Activated naive CD4-positive, alpha-beta T cell treated with Interleukin-2 at 50 U/mL for 16 hours (primary cell): ENCODE results near the gene ALG2.
"Not testable (repeated sequence)": the region's sequence is repeated elsewhere in the genome, so short reads cannot be mapped to it uniquely, and the experiment has no call there.

Experiments used
- DNase-seq: peaks from one replicate; pipeline ENCODE4 v3.0.0-alpha.2; 2020

Gene ALG2

GRCh38 chr9:99237356-99237755, 15.6 kb upstream of the ALG2 start:
- DNase-seq, result no peak

- DNase-seq, result no peak
These were observed 14.3 kb upstream of the ALG2 start for GRCh38 chr9:99235926-99236634.

DNA sequence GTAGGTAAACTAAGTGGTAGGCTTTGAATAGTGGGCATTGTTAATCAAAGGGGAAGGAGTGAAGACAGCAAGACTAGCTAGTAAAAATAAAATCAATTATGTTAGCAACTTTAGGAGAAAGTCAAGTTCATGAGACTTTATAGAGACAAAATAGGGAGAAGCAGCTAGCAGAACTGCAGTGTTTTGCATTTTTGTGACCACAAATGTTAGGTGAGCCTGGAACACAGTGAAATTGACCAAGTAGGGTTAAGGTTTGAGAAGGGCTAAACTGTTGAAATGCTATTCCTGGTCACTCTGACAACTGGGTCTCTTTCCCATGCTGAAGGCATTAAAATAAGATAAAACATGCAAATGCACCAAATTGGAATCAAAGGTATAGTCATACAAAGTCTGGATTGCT, 13.3 kb upstream of the ALG2 start:
- no peak for DNase-seq

- no peak for DNase-seq
These were observed 12.9 kb upstream of the ALG2 start for GRCh38 chr9:99234618-99235017.

DNA sequence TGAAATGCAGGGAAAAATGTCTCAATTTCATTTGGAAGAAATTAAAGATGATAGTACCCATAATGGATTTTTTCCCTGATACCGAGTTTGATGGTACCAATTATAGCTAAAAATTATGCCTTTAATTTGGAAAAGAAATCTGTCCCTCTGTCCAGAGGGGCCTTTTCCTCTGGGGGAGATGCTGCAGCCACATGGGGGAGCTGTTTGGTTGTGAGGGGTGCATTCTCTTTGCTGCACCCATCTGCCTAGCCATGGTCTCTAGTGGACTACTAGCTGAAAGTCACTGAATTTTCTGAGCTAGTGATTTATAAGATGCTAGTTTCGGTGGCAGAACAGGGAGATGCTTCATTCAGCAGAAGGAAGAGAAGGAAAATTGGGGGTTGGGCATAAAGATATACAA, 10.0 kb upstream of the ALG2 start:
- DNase-seq, result peak; percentile 34

DNA sequence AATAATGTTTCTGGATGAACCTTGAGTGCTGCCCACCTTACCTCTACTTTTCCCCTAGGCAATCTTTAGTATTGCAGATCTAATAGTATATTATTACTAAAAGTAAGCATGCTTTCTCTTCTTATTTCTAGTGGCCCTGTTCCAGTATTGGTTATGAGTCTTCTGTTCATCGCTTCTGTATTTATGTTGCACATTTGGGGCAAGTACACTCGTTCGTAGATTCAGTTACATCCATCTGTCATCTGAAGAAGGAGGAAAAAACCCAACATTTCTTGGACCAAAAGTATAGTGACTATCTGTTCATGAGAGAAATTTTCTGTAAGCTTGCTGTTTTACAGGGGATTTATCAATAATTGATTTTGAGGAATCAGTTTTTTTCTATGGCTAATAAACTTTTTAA, 8.5 kb upstream of the ALG2 start:
- no peak for DNase-seq

DNA sequence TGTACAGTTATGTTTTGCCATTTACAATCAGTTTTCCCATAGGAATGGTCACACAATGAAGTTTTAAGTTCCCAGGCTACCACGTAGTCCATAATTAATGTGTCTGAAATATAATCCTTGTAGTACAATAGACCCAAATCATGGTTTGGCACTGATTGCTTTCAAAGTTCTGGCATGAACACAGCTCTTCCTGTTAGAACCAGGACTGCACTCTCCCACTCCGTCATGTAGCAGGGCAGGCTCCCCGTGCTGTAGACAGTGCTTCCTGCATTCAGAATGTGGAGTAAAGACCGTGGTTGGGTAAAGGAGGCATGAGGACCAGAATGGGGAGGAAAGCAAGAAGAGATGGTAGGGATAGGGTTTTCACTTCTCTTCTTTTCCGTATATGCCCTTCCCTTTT, 4.3 kb upstream of the ALG2 start:
- no peak for DNase-seq

- DNase-seq, result no peak
These were observed 2.7 kb upstream of the ALG2 start for GRCh38 chr9:99224445-99224844.

- DNase-seq, result no peak
These were observed 901 bp upstream of the ALG2 start for GRCh38 chr9:99222416-99223270.

DNA sequence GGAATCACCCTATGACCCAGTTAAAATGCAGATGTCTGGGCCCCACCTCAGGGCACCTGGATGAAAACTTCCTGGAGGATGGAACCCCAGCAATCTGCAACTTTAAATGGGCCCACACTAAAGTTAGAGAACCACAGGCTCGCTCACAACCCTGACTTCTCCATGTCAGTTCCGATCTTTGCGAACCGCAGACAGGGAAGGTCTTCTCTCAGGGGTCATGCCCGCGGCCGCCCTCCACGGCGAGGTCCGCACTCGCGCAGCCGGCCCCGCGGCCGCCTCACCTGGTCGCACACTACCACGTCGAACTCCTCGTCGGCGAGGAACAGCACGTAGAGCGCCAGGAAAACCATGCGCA, 499 bp downstream of the ALG2 start:
- DNase-seq, result no peak

DNA sequence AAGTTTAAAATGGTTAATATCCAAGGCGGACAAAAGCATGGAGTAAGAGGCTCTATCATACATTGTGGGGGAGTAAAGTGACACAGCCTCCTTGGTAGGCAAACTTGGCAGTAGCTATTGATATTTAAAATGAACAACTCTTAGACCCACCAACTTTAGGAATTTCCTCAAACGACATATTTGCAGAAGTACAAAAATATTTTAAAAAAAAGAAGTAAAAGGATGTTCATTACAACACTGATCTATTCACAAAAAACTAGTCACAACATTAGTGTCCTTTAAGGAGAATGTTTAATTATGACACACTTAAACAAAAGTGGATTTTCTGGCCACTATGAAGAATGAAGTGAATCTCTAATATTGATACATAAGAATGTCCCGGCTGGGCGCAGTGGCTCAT, 1.7 kb downstream of the ALG2 start:
- DNase-seq, result no peak

DNA sequence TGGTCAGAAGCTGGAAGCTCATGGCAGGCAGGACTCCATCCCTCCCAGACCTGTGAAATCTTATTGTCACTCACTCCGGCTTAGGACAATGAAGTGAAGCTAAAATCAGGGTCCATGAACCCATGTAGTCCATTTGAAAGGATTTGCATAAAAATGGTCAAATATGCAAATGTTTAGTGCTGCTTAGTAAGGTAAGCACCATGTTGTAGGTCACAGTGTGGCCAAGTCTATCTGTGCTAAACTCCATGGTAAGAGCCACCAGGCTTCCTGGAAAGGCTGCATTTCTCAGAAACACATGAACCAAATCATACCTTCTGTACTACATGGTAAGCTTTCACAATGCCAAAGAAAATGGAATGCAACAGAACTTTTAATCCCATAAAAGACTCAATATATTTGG, 5.7 kb downstream of the ALG2 start:
- no peak for DNase-seq

DNA sequence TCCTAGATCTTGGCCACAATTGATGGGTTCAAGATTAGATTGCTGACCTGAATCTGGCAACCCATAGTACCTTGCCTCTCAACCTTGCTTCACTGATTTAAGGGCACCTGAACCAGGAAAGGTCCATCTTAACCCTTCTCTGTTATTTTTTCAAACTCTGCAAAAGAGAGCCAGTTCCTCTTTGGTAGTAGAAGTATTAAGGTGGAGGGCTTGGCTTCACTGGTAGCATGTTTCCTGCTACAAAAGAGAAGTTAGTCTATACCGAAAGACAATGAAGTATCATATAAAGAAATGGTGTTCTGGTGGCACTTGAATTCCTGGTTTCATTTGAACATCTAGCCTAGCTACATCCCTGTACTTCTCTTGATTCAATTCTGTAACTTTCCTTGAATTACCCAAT, 8.5 kb downstream of the ALG2 start:
- DNase-seq, result no peak

DNA sequence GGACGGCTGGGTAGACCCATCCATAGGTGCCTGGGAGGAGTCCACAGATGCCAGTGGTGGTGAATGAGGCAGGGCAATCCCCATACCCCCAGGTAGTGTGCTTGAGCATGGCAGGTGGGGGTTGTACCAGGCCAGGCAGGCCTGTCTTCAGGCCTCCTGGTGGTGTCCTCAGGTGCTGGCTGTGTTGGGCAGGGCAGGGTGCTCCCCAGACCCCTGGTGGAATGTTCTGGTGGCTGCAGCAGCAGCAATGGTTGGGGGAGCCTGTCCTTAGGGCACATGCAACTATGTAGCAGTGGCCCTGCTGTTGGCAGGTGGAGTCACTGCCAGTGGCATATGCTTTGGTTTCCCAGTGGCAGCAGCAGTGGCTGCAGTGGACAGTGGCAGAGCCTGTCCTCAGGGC, 10.0 kb downstream of the ALG2 start:
- no peak for DNase-seq

- no peak for DNase-seq
These were observed 11.2 kb downstream of the ALG2 start for GRCh38 chr9:99210572-99210971.

DNA sequence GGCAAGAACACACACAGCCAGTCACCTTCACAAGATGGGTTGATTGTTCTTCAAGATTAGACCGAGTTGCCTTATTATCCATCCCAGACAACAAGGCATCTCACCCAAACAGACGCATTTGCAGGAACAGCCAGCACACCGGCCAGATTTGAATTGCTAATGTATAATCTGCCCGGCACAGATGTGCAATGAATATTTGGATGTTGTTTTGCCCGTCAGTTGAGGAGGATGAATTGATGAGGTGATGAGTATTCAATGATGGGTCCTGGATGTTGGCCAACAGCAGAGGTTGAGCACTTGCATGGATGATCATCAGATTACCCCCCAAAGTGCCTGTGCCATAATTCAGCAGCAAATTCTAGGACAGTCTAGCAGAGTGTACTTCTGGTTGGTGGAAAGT, 20.1 kb downstream of the ALG2 start:
- DNase-seq, result no peak

DNA sequence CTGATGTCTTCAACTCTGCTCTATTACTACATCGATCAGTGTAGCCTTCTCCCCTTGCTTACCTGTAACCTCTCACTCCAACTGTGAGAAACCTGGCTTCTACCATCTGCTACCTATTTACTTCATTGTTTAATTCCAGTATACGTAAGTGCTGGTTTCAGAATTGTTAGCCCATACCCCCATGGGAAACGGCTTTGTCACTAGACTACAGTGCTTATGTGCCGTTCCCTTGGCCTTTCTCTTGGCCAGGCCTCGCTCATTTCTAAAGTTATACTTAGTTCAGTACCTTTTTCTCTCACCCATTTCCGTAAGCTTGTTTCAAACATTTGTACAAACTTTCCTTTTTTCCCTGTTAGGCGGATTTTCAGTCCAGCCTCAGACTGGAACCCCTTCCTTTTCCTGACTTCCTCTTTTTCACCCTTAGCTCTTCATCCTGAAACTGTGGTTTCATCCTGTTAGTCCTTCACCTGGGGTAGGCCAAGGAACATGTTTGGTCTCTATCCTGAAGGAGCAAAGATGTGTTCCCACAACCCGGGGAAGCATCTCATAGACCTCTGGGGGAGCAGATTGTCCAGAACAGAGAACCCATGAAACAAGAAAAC, 21.7 kb downstream of the ALG2 start:
- DNase-seq, result no peak

GRCh38 chr9:99197987-99198386, 23.8 kb downstream of the ALG2 start:
- no peak for DNase-seq

DNA sequence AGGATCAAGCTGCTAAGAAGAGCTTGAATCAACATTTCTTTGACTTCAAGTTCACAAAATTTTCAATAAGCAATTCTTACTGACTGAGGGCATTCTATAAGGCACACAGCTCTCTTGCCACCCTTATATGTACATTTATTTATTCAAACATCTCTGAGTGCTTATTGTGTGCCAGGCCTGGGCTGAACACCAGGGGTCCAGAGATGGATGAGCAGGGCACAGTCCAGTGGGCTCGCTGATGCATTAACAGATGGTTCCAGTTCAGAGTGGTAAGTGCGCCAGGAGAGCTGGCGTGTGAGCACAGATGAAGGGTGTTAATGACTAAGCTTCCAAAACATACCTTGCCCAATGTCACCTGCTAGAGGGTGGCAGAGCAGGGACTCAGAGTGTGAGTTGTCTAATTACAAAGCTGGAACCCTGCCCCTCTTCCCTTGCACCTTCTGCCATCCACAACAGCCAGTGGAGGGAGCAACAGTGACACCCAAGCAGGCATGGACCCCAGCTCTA, 24.6 kb downstream of the ALG2 start:
- no peak for DNase-seq

DNA sequence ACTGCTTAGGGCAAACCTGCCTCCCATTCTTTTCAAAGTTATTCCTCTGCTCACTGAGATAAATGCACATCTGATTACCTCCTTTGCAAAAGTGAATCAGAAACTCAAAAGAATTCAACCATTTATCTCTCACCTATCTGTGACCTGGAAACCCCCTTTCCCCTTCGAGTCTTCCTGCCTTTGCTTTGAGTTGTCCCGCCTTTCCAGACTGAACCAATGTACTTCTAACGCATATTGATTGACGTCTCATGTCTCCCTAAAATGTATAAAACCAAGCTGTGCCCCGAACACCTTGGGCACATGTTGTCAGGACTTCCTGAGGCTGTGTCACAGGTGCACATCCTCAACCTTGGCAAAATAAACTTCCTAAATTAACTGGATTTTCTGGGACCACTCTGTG, 25.3 kb downstream of the ALG2 start:
- not testable (repeated sequence) for DNase-seq

GRCh38 chr9:99193466-99193821, 28.3 kb downstream of the ALG2 start:
- DNase-seq, result no peak

DNA sequence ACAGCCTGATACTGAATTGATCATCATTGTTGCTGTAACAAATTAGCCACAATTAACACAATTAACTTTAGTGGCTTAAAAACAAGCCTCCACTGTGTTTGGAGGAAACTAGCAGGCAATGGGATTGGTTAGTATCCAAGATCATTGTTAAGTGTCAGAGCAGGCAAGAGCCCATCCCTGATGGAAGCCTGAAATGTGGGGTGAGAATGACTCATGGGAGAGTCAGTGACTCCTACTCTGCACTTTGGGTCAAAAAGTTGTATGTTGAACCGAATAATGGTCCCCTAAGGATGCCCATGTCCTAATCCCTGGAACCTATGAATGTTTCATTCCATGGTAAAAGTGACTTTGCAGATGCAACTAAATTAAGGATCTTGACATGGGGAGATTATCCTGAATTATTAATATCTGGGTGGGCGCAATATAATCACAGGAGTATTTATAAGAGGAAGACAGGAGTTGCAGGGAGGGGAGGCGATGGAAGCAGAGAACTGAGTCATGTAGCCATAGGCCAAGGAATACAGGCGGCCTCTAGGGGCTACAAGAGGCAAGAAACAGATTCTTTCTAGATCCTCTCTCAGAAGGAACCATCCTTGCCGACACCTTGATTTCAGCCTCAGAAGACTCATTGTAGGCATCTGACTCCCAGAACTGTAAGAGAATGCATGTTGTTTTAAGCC, 28.8 kb downstream of the ALG2 start:
- DNase-seq, result no peak

GRCh38 chr9:99190597-99191283, 31.0 kb downstream of the ALG2 start:
- DNase-seq, result no peak
